LNCaP clone FGC (cell line): ENCODE data around the gene PPP1R3G.

Experiments
- DNase-seq: peaks from one replicate; pipeline ENCODE4 v3.0.0-alpha.2; 2011; ENCODE audit warnings: low read depth
- H3K4me3 ChIP-seq: 2 replicates; pipeline ENCODE4 v1.5.1; 2011; ENCODE audit warnings: mild to moderate bottlenecking, low read depth, low read length, control low read depth
- TF ChIP-seq, protein P1 (sequence below): IDR thresholded peaks from 2 replicates; pipeline ENCODE4 v1.5.1; 2012; ENCODE audit warnings: mild to moderate bottlenecking; ENCODE audit not compliant: control insufficient read depth, insufficient read depth; ENCODE audit errors: extremely low read depth

The PPP1R3G gene

DNA sequence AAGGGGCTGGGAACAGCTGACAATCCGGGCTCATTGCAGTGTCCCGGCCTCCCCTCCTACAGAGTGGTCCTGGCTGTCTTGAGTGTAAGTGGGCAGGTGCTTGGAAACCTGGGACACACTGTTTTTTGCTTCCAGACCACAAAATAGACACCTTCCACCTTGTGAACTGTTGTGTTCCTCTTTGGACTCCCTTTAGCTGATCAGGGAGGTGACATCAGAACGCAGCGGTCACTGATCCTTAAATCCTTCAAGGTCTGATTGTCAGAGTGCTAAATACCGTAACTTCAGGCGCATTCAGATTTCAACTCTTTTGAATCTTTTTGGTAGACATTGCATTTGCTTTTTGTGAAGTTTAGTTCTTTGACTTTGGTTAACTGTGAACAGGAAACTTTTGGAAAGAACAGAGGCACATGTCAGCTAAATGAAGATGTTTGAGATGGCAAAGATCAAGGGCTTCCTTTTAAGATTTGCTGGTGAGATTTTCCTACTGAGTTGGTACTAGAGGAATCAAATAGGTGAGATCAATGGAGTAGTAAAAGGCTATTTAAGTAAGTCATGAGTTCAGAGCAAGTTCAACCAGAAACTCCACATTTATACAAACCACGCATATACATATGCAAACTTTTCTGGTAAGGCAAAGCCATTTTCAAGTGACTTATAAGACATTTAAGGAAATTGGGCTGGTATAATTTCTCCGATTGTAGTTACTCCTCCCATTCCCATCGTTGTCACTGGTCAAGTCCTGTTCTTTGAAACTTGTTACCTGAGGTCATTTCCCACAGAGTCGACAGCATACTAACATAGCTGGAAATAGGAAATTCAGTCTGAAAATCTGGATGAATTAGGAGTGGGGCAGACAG lies 6.3 kb downstream of the PPP1R3G start:
- TF ChIP-seq, protein P1, sequence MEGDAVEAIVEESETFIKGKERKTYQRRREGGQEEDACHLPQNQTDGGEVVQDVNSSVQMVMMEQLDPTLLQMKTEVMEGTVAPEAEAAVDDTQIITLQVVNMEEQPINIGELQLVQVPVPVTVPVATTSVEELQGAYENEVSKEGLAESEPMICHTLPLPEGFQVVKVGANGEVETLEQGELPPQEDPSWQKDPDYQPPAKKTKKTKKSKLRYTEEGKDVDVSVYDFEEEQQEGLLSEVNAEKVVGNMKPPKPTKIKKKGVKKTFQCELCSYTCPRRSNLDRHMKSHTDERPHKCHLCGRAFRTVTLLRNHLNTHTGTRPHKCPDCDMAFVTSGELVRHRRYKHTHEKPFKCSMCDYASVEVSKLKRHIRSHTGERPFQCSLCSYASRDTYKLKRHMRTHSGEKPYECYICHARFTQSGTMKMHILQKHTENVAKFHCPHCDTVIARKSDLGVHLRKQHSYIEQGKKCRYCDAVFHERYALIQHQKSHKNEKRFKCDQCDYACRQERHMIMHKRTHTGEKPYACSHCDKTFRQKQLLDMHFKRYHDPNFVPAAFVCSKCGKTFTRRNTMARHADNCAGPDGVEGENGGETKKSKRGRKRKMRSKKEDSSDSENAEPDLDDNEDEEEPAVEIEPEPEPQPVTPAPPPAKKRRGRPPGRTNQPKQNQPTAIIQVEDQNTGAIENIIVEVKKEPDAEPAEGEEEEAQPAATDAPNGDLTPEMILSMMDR, result no peak
- no peak for DNase-seq
- H3K4me3 ChIP-seq, result no peak overlapping the region

DNA sequence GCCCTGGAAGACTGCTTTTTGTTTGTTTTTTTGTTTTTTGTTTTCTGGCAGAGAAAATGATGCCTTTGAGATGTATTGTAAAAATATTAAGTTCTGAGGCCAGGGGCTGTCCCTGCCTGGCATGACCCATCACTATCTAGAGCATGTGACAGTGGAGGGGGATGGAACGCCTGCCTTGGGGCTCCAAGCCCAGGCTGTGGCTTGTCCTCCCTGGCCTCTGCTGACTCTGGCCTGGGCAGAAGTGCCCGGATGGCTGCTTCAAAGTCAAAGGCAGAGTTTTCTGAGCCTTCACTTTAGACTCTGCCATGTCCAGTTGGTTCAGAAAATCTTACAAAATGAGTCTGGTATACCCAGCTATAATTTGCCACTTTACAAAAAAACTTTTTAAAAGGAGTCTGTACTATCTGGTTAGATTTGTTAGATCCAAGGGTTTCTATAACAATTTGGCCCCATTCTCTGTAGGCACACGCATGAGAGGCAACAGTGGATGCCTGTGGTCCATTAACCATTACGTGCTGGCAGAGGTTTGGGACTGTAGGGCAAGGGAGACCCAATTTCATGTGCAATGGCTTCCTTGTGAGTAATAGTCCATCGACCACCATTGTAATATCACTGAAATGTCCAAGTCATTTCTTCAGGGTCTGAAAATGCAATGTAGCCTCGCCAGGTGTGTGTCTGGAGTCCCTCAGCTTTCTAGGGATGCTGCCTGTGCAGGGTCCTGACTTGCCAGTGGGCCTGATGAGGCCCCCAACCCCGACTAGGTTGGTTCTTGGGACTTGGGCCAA lies 8.3 kb downstream of the PPP1R3G start:
- no peak for DNase-seq
- H3K4me3 ChIP-seq, result no peak overlapping the region
- TF ChIP-seq, protein P1, result no peak

DNA sequence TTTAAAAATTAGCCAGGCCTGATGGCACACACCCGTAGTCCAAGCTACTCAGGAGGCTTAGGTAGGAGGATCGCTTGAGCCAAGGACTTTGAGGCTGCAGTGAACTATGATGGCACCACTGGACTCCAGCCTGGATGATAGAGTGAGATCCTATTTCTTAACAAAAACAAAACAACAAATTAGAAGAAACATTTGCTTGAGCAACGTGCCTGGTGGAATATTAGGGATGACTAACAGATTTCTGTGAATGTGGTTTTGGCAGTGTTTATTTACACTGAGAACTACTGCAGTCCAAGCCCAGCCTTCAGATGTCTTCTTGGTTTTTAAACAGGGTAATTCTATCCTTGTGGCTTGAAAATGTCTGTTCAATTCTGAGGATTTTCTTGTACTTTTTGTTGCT lies 9.2 kb downstream of the PPP1R3G start:
- no peak overlapping the region for H3K4me3 ChIP-seq
- TF ChIP-seq, protein P1, result no peak
- DNase-seq, result no peak

DNA sequence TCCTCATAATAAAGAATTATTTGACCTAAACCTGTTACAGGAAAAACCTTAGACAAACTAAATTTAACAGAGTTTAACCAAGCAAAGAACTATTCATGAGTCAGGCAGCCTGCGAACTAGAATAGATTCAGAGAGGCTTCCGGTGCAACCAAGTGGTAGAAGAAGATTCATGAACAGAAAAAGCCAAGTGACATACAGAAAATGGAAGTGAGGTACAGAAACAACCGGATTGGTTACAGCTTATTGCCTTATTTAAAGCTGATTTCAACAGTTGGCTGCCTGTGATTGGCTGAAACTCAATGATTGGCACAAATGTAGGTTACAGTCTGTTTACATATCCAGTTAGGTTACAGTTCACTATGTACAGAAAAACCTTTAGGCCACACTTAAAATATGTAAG lies 10.1 kb downstream of the PPP1R3G start:
- H3K4me3 ChIP-seq, result no peak overlapping the region
- no peak for DNase-seq
- TF ChIP-seq, protein P1, result no peak

DNA sequence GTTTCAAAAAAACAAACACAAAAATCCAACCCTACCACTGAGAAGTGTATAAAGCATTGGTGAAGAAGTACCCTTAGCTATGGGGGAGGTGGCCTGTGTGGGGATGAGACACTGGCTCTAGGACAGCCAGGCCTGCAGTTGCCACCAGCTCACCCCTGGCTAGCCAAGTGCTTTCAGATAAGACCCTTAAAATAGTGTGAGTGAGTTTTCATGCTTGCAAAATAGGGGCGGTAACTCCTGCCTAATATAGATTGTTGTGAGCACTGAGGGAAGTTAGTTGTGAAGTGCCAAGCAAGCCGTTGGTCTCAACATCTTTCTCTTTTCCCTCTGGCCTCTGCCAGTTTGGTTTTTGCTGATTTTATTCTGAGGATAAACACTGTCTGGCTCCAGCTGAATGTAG lies 11.3 kb downstream of the PPP1R3G start:
- no peak overlapping the region for H3K4me3 ChIP-seq
- TF ChIP-seq, protein P1, result no peak
- no peak for DNase-seq

DNA sequence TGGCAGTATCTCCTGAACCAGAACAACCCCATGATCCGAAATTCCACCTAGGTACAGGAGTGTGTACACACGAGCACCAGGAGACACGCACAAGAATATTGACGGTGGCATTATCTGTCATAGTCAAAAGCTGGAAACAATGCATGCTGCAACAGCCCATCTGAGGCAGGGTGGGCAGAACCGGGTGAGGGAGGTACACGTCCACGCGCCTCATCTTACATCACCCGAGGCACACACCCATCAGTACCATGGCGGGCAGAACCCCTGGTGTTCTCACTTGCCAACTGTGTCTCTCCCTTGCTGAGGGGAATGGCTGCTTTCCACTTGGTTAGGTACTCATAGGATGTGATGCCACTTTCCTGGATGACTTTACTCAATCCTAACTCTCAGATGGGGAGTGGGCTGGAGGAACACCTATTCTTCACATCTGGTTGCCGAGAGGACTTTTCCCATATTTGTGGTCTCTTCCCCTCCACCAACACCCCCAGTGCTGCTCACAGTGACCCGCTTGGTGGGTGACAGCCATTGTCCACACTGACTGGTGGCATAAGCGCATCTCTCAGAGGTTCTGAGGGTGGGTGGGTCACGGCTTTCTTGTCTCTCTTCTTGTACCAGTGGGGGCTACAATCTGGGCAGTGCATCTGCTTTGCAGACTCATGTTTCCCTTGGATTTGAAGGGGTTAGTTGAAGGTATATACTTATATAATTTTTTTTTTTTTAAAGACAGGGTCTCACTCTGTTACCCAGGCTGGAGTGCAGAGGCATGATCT lies 13.5 kb downstream of the PPP1R3G start:
- no peak for DNase-seq
- TF ChIP-seq, protein P1, result no peak
- H3K4me3 ChIP-seq, result no peak overlapping the region
